ENCODE data around the gene RELA.

RELA gene

GRCh38 chr11:65629579-65629978, 33.1 kb downstream of the RELA start:
- no peak for DNase-seq

GRCh38 chr11:65627202-65627601, 35.5 kb downstream of the RELA start:
- DNase-seq, result no peak

GRCh38 chr11:65625628-65626342, 36.9 kb downstream of the RELA start:
- DNase-seq, result peak; percentile 16

- no peak for DNase-seq
These were observed 37.6 kb downstream of the RELA start for GRCh38 chr11:65624931-65625627.

GRCh38 chr11:65623852-65624616, 38.7 kb downstream of the RELA start:
- no peak for DNase-seq

- no peak for DNase-seq
These were observed 39.5 kb downstream of the RELA start for GRCh38 chr11:65623177-65623576.

- DNase-seq, result no peak
These were observed 40.7 kb downstream of the RELA start for GRCh38 chr11:65622011-65622410.

- DNase-seq, result no peak
These were observed 41.3 kb downstream of the RELA start for GRCh38 chr11:65621460-65621859.

- DNase-seq, result no peak
These were observed 42.0 kb downstream of the RELA start for GRCh38 chr11:65620666-65621065.

- DNase-seq, result no peak
These were observed 43.3 kb downstream of the RELA start for GRCh38 chr11:65619281-65619928.

GRCh38 chr11:65618763-65619162, 44.0 kb downstream of the RELA start:
- no peak for DNase-seq

GRCh38 chr11:65617990-65618751, 44.5 kb downstream of the RELA start:
- no peak for DNase-seq

GRCh38 chr11:65617136-65617850, 45.4 kb downstream of the RELA start:
- DNase-seq, result no peak

- DNase-seq, result no peak
These were observed 46.1 kb downstream of the RELA start for GRCh38 chr11:65616575-65617001.

GRCh38 chr11:65615950-65616574, 46.7 kb downstream of the RELA start:
- no peak for DNase-seq

GRCh38 chr11:65615229-65615949, 47.3 kb downstream of the RELA start, which contains the start of gene PCNX3:
Gene PCNX3 (plus strand): TSS chr11:65615776. CDS start chr11:65616312, 536 bp downstream.
- DNase-seq, result peak; percentile 100

GRCh38 chr11:65613091-65613928, 49.4 kb downstream of the RELA start:
- no peak for DNase-seq

GRCh38 chr11:65612691-65613090, 50.0 kb downstream of the RELA start:
- DNase-seq, result no peak
